Prostate gland (tissue), 2 donors: Measurements from ENCODE around the gene DCUN1D2.

Source experiments
- POLR2AphosphoS5 ChIP-seq: sonication (generic); formaldehyde crosslinking; IDR thresholded peaks from one replicate; pipeline ENCODE4 v1.6.1; 2017; ENCODE audit warnings: antibody characterized with exemption
- TF ChIP-seq, protein P1 (sequence below), 4 experiments: fragments of 200-600 bp in 2 of 4; fragments of 450-650 bp in 2 of 4; sonication (generic) in 2 of 4; IDR thresholded peaks; 1 replicate in 3 of 4; 2 replicates in 1 of 4; pipeline ENCODE4 v1.5.1; 2016 to 2019; ENCODE audit warnings: antibody characterized with exemption in 4 of 4, mild to moderate bottlenecking in 2 of 4, moderate library complexity in 2 of 4

DNA sequence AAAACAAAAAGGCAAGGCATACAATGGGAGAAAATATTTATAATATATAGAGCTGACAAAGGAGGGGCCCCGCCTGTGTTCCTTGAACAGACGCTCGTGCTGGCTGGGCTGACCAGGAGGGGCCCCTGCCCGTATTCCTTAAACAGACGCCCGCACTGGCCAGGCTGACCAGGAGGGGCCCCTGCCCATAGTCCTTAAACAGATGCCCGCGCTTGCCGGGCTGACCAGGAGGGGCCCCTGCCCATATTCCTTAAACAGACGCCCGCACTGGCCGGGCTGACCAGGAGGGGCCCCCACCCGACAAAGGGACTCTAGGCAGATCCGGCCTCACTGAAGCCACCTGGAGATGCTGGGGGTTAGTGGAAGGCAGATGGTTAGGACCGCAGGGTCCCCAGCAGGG, 46.5 kb downstream of the DCUN1D2 start:
- TF ChIP-seq, protein P1, sequence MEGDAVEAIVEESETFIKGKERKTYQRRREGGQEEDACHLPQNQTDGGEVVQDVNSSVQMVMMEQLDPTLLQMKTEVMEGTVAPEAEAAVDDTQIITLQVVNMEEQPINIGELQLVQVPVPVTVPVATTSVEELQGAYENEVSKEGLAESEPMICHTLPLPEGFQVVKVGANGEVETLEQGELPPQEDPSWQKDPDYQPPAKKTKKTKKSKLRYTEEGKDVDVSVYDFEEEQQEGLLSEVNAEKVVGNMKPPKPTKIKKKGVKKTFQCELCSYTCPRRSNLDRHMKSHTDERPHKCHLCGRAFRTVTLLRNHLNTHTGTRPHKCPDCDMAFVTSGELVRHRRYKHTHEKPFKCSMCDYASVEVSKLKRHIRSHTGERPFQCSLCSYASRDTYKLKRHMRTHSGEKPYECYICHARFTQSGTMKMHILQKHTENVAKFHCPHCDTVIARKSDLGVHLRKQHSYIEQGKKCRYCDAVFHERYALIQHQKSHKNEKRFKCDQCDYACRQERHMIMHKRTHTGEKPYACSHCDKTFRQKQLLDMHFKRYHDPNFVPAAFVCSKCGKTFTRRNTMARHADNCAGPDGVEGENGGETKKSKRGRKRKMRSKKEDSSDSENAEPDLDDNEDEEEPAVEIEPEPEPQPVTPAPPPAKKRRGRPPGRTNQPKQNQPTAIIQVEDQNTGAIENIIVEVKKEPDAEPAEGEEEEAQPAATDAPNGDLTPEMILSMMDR (IDR thresholded peaks at IDR 0.05): no peak
- TF ChIP-seq POLR2AphosphoS5: no peak
